ENCODE data around the gene ARNT2. TPM values are rescaled to one million over a fixed set of nuclear protein-coding genes. Genes with fewer than 3 reads are reported as not detected.

The ARNT2 gene
- total and polyA plus RNA-seq, 10 of the 15 experiments (the other 5 are each of a cell fraction or from before 2014, with no cell fraction given), result 0.07 to 0.49 (median 0.09) TPM; not detected in 6

- 6% methylated on average over 6 of the region's 6 CpGs for WGBS (ENCODE audit: insufficient coverage, insufficient replicate concordance, low lambda C conversion rate, missing lambda C conversion rate)
- H3K27me3 ChIP-seq (replicated peaks in 1 of 2; ENCODE audit: control insufficient read depth in 2 of 2, insufficient read depth in 2 of 2, low read length in 1 of 2), result no peaks in the 10 kb centered on the region; a peak in 3 of 4 replicates
- no peak overlapping the region for H3K4me2 ChIP-seq (ENCODE audit: control insufficient read depth, insufficient read depth)
- H4K20me1 ChIP-seq (ENCODE audit: control insufficient read depth, insufficient read depth), result no peaks in the 10 kb centered on the region
- no peak for FAIRE-seq
- H3K79me2 ChIP-seq (ENCODE audit: control insufficient read depth, insufficient read depth, low read length), result no peaks in the 10 kb centered on the region
- no peak overlapping the region for H3K9ac ChIP-seq (ENCODE audit: control insufficient read depth, insufficient read depth, low read length)
- SMC1A ChIA-PET (ENCODE audit: uncharacterized antibody, unreplicated experiment), result no interaction called here
- no TSS peak for BruUV-seq (replicated peaks)
- no peaks in the 10 kb centered on the region for H3K4me1 ChIP-seq (ENCODE audit: control insufficient read depth, insufficient read depth, low read length)
- POLR2A ChIA-PET, result no interaction called here
- no peak for ATAC-seq
- no peak overlapping the region for H3K27ac ChIP-seq (ENCODE audit: control insufficient read depth, insufficient read depth)
- no peak for TF ChIP-seq E4F1 (IDR thresholded peaks at IDR 0.05; ENCODE audit: borderline replicate concordance, partially characterized antibody)
- TF ChIP-seq BACH1 (IDR thresholded peaks at IDR 0.05; ENCODE audit: borderline replicate concordance), result no peak
- no peak for TF ChIP-seq ZNF207 (IDR thresholded peaks at IDR 0.05; ENCODE audit: borderline replicate concordance)
- TF ChIP-seq, protein P1, sequence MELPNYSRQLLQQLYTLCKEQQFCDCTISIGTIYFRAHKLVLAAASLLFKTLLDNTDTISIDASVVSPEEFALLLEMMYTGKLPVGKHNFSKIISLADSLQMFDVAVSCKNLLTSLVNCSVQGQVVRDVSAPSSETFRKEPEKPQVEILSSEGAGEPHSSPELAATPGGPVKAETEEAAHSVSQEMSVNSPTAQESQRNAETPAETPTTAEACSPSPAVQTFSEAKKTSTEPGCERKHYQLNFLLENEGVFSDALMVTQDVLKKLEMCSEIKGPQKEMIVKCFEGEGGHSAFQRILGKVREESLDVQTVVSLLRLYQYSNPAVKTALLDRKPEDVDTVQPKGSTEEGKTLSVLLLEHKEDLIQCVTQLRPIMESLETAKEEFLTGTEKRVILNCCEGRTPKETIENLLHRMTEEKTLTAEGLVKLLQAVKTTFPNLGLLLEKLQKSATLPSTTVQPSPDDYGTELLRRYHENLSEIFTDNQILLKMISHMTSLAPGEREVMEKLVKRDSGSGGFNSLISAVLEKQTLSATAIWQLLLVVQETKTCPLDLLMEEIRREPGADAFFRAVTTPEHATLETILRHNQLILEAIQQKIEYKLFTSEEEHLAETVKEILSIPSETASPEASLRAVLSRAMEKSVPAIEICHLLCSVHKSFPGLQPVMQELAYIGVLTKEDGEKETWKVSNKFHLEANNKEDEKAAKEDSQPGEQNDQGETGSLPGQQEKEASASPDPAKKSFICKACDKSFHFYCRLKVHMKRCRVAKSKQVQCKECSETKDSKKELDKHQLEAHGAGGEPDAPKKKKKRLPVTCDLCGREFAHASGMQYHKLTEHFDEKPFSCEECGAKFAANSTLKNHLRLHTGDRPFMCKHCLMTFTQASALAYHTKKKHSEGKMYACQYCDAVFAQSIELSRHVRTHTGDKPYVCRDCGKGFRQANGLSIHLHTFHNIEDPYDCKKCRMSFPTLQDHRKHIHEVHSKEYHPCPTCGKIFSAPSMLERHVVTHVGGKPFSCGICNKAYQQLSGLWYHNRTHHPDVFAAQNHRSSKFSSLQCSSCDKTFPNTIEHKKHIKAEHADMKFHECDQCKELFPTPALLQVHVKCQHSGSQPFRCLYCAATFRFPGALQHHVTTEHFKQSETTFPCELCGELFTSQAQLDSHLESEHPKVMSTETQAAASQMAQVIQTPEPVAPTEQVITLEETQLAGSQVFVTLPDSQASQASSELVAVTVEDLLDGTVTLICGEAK (IDR thresholded peaks at IDR 0.05; ENCODE audit: borderline replicate concordance), result no peak
- no peak for TF ChIP-seq RFX5 (IDR thresholded peaks at IDR 0.05; ENCODE audit: low read depth, low read length)
- TF ChIP-seq, protein P2, sequence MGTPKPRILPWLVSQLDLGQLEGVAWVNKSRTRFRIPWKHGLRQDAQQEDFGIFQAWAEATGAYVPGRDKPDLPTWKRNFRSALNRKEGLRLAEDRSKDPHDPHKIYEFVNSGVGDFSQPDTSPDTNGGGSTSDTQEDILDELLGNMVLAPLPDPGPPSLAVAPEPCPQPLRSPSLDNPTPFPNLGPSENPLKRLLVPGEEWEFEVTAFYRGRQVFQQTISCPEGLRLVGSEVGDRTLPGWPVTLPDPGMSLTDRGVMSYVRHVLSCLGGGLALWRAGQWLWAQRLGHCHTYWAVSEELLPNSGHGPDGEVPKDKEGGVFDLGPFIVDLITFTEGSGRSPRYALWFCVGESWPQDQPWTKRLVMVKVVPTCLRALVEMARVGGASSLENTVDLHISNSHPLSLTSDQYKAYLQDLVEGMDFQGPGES (IDR thresholded peaks at IDR 0.05), result no peak
- TF ChIP-seq, protein P3, sequence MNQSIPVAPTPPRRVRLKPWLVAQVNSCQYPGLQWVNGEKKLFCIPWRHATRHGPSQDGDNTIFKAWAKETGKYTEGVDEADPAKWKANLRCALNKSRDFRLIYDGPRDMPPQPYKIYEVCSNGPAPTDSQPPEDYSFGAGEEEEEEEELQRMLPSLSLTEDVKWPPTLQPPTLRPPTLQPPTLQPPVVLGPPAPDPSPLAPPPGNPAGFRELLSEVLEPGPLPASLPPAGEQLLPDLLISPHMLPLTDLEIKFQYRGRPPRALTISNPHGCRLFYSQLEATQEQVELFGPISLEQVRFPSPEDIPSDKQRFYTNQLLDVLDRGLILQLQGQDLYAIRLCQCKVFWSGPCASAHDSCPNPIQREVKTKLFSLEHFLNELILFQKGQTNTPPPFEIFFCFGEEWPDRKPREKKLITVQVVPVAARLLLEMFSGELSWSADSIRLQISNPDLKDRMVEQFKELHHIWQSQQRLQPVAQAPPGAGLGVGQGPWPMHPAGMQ (IDR thresholded peaks at IDR 0.05; ENCODE audit: borderline replicate concordance), result no peak
- no peak for TF ChIP-seq BRCA1 (IDR thresholded peaks at IDR 0.05; ENCODE audit: low read depth, low read length)
- no peaks in the 10 kb centered on the region for H3K9me3 ChIP-seq (replicated peaks; ENCODE audit: control insufficient read depth, insufficient read depth, low read length)
- H3K4me3 ChIP-seq, result no peak overlapping the region
- RAD21 ChIA-PET (ENCODE audit: unreplicated experiment), result no interaction called here
- DNase-seq (ENCODE audit: low read depth, low spot score), result no peak
- in situ Hi-C loops (cut with MboI) (no loop called here), intact Hi-C loops (cut with micrococcal nuclease; ENCODE audit: unreplicated experiment) (no loop called here)
- no peak overlapping the region for H2AFZ ChIP-seq (ENCODE audit: control insufficient read depth, low read depth, low read length)
- no peaks in the 10 kb centered on the region for H3K36me3 ChIP-seq (ENCODE audit: control insufficient read depth in 2 of 2, insufficient read depth in 2 of 2, low read length in 1 of 2)
- CTCF ChIA-PET, result no interaction called here
These were observed 184.6 kb downstream of the ARNT2 start for GRCh38 chr15:80588801-80589200.

Data from GM12878 (cell line).